Measurements from ENCODE around the gene PIGB. TPM values are rescaled to one million over a fixed set of nuclear protein-coding genes. Genes with fewer than 3 reads are reported as not detected.
A peak's percentile ranks its signal among the peaks of the same experiment; 100 is the strongest.
"Not testable (repeated sequence)": the region's sequence is repeated elsewhere in the genome, so short reads cannot be mapped to it uniquely, and the experiment has no call there.

The PIGB gene
- total RNA-seq, 6 experiments from 2014 or later = 13.2 to 21.0 (median 17.4) TPM

GRCh38 chr15:55283379-55284147 is 35.5 kb upstream of the PIGB start:
- Mint-ChIP-seq H3K36me3 (ENCODE audit: low read depth) (peaks cover 6% of the 10 kb centered on the region; the same call in 1 of the 2 replicates), H3K27ac (no peak overlapping the region), H3K4me1 (ENCODE audit: low read depth) (peaks cover 47% of the 10 kb centered on the region), H3K27me3 (ENCODE audit: insufficient read depth) (0 out of 2 replicates have a peak, but pooled peaks cover 2% of the 10 kb centered on the region), H3K4me3 (no peak overlapping the region), H3K9me3 (no peaks in the 10 kb centered on the region)
- no peak for DNase-seq
- no peak for TF ChIP-seq CTCF (IDR thresholded peaks at IDR 0.05)

GRCh38 chr15:55284426-55284825 is 34.6 kb upstream of the PIGB start:
- Mint-ChIP-seq H3K27me3 (ENCODE audit: insufficient read depth) (0 out of 2 replicates have a peak, but pooled peaks cover 2% of the 10 kb centered on the region), H3K27ac (no peak overlapping the region)
- no peak for TF ChIP-seq CTCF (IDR thresholded peaks at IDR 0.05)

GRCh38 chr15:55286442-55287189 is 32.4 kb upstream of the PIGB start:
- DNase-seq; H3K4me3 Mint-ChIP-seq; H3K36me3 Mint-ChIP-seq (ENCODE audit: low read depth); H3K27ac Mint-ChIP-seq; H3K27me3 Mint-ChIP-seq (ENCODE audit: insufficient read depth); H3K9me3 Mint-ChIP-seq: not testable (repeated sequence)
- peaks cover 29% of the 10 kb centered on the region for H3K4me1 Mint-ChIP-seq (ENCODE audit: low read depth)

More at GRCh38 chr15:55284426-55284825, 34.6 kb upstream of the PIGB start:
- H3K4me3 Mint-ChIP-seq = no peak overlapping the region
- H3K4me1 Mint-ChIP-seq (ENCODE audit: low read depth) = peaks cover 44% of the 10 kb centered on the region
- H3K9me3 Mint-ChIP-seq = no peaks in the 10 kb centered on the region
- peaks cover 6% of the 10 kb centered on the region; the same call in 1 of the 2 replicates for H3K36me3 Mint-ChIP-seq (ENCODE audit: low read depth)
- no peak for DNase-seq

GRCh38 chr15:55288006-55288717 is 30.9 kb upstream of the PIGB start:
- no peak for TF ChIP-seq CTCF (IDR thresholded peaks at IDR 0.05)
- H3K4me3 Mint-ChIP-seq = peak overlapping the region; percentile 90
- H3K4me1 Mint-ChIP-seq (ENCODE audit: low read depth) = peaks cover 14% of the 10 kb centered on the region
- no peak for DNase-seq
- no peaks in the 10 kb centered on the region for H3K27me3 Mint-ChIP-seq (ENCODE audit: insufficient read depth)
- no peak overlapping the region; the same call in 1 of the 2 replicates for H3K27ac Mint-ChIP-seq
- no peaks in the 10 kb centered on the region for H3K9me3 Mint-ChIP-seq
- peaks cover 6% of the 10 kb centered on the region; the same call in 1 of the 2 replicates for H3K36me3 Mint-ChIP-seq (ENCODE audit: low read depth)

- Mint-ChIP-seq H3K4me3 (peak overlapping the region; percentile 90), H3K27ac (peak overlapping the region; percentile 79), H3K4me1 (ENCODE audit: low read depth) (peaks cover 14% of the 10 kb centered on the region), H3K36me3 (ENCODE audit: low read depth) (peaks cover 6% of the 10 kb centered on the region; the same call in 1 of the 2 replicates), H3K9me3 (no peaks in the 10 kb centered on the region), H3K27me3 (ENCODE audit: insufficient read depth) (no peaks in the 10 kb centered on the region)
- TF ChIP-seq CTCF (IDR thresholded peaks at IDR 0.05) = no peak
- DNase-seq = no peak
Measured at GRCh38 chr15:55289011-55289745, 29.8 kb upstream of the PIGB start.

All from HFFc6 (cell line).